ENCODE results near the gene SH3PXD2A.

DNA sequence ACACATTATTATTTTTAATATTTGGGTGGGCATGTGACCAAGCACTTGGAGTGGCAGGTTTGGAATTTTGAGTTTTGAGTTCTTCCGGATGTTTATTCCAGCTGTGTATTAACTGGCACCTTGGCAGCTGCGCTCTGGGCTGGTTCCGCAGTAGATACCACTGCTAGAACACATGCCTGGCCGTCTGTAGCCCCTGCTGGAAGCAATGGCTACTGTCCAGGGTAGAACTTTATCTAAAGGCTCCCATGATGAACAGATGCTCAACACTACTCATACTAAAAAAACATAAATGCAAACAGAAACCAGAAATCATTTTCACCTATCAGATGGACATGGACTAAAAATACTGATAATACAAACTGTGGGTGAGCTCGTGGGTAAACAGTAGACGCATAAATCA lies 19.4 kb upstream of the SH3PXD2A start:
- TF ChIP-seq, protein P1, sequence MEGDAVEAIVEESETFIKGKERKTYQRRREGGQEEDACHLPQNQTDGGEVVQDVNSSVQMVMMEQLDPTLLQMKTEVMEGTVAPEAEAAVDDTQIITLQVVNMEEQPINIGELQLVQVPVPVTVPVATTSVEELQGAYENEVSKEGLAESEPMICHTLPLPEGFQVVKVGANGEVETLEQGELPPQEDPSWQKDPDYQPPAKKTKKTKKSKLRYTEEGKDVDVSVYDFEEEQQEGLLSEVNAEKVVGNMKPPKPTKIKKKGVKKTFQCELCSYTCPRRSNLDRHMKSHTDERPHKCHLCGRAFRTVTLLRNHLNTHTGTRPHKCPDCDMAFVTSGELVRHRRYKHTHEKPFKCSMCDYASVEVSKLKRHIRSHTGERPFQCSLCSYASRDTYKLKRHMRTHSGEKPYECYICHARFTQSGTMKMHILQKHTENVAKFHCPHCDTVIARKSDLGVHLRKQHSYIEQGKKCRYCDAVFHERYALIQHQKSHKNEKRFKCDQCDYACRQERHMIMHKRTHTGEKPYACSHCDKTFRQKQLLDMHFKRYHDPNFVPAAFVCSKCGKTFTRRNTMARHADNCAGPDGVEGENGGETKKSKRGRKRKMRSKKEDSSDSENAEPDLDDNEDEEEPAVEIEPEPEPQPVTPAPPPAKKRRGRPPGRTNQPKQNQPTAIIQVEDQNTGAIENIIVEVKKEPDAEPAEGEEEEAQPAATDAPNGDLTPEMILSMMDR (IDR thresholded peaks at IDR 0.05): no peak
- TF ChIP-seq EP300 (IDR thresholded peaks at IDR 0.05) (no peak), POLR2A (IDR thresholded peaks at IDR 0.05) (no peak)
